Sigmoid colon (tissue), 3 donors: Measurements from ENCODE around the gene LPP.

Experiments used
- POLR2A ChIP-seq, 2 donors: fragments of 450-650 bp; IDR thresholded peaks; one replicate each; pipeline ENCODE4 v1.6.1; 2016; ENCODE audit warnings: antibody characterized with exemption in 2 of 2, mild to moderate bottlenecking in 2 of 2, moderate library complexity in 2 of 2
- TF ChIP-seq, protein P1 (sequence below), 4 experiments: fragments of 450-650 bp in 3 of 4; fragments of 200-600 bp in 1 of 4; IDR thresholded peaks; one replicate each; pipeline ENCODE4 v1.5.1; 2016 to 2019; ENCODE audit warnings: antibody characterized with exemption in 4 of 4, mild to moderate bottlenecking in 3 of 4, moderate library complexity in 2 of 4

DNA sequence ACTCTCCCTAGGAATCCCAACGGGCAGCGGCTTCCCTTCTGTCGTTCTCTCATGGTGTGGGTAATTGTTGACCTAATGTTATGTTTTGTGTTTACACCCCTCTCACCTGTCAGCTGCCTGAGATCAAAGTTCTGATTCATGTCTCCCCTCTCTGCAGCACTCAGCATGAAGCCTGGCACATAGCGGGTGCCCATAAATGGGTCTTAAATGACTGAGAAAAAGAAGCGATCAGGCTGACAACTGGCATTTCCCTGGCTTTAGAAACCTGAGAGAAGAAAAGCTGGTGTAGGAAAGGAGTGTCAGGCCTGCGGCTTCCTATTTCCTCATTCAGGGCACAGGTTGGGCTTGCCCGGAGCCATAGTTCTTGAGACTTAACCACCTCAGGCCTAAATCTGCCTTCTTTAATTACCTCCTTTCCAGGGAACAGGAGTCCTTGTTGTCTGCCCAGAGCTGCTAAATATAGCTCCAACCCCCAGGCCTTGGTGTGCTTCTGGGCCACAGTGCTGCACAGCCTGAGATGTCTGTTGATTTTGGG lies 31.8 kb downstream of the LPP start:
- TF ChIP-seq, protein P1, sequence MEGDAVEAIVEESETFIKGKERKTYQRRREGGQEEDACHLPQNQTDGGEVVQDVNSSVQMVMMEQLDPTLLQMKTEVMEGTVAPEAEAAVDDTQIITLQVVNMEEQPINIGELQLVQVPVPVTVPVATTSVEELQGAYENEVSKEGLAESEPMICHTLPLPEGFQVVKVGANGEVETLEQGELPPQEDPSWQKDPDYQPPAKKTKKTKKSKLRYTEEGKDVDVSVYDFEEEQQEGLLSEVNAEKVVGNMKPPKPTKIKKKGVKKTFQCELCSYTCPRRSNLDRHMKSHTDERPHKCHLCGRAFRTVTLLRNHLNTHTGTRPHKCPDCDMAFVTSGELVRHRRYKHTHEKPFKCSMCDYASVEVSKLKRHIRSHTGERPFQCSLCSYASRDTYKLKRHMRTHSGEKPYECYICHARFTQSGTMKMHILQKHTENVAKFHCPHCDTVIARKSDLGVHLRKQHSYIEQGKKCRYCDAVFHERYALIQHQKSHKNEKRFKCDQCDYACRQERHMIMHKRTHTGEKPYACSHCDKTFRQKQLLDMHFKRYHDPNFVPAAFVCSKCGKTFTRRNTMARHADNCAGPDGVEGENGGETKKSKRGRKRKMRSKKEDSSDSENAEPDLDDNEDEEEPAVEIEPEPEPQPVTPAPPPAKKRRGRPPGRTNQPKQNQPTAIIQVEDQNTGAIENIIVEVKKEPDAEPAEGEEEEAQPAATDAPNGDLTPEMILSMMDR (IDR thresholded peaks at IDR 0.05), result no peak
- TF ChIP-seq POLR2A (IDR thresholded peaks at IDR 0.05), result no peak
